Measurements from ENCODE around the gene GNL2. TPM values are rescaled to one million over a fixed set of nuclear protein-coding genes. Genes with fewer than 3 reads are reported as not detected.
A peak's percentile ranks its signal among the peaks of the same experiment; 100 is the strongest.

GNL2 gene
- total RNA-seq, 1 experiment from 2014 or later, result 51.9 TPM

DNA sequence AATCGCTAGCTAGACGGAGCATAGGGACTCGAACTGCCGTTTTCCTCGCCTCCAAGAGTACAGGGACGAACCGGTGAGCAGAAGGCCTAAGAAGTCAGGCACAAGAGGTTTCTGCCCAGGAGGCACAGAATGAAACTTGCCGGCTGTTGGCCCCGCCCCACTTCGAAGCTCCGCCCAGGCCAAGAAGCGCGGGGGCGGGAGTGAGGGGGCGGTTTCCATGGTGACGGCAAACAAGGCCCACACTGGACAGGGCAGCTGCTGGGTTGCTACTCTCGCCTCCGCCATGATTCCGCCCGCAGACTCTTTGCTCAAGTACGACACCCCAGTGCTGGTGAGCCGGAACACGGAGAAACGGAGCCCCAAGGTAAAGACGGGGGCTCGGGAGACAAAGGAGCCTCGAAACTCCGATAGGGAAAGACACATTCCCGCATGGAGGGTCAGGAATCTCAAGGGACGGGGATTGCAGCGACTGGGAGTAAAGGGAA lies 39.0 kb downstream of the GNL2 start, which contains the start of gene DNALI1:
TSS of gene DNALI1 (plus strand) at position 229 of the 485 bp plus-strand sequence. CDS start at position 284, 55 bp downstream.
- Histone ChIP-seq H3K79me2 (ENCODE audit: low read depth) (peaks cover 24% of the 10 kb centered on the region), H4K20me1 (ENCODE audit: insufficient read depth) (peaks cover 10% of the 10 kb centered on the region), H2AFZ (peak within 1 kb of the TSS; percentile 53), H3K27me3 (ENCODE audit: insufficient read depth, low read depth) (no peaks in the 10 kb centered on the region), H3K9me3 (ENCODE audit: insufficient read depth, low read depth) (no peaks in the 10 kb centered on the region), H3K27ac (no peak within 1 kb of the TSS), H3K4me1 (replicated peaks; ENCODE audit: insufficient read depth) (peaks cover 16% of the 10 kb centered on the region), H3K4me3 (no peak within 1 kb of the TSS), H3K4me2 (peak within 1 kb of the TSS; percentile 51), H3K9me2 (ENCODE audit: insufficient read depth) (no peaks in the 10 kb centered on the region), H3F3A (ENCODE audit: insufficient read depth, low read depth) (peaks cover 6% of the 10 kb centered on the region; the same call in 1 of the 2 replicates), H3K36me3 (ENCODE audit: low read depth) (no peaks in the 10 kb centered on the region)
- POLR2A ChIA-PET (ENCODE audit: unreplicated experiment), result no interaction called here
- no TSS peak for BruUV-seq (replicated peaks)
- CTCF ChIA-PET, result no interaction called here
- intact Hi-C loops (cut with micrococcal nuclease; ENCODE audit: unreplicated experiment), result no loop called here
- DNase-seq, result peak in 1 of 2 experiments; percentile 36
- TF ChIP-seq, protein P1, sequence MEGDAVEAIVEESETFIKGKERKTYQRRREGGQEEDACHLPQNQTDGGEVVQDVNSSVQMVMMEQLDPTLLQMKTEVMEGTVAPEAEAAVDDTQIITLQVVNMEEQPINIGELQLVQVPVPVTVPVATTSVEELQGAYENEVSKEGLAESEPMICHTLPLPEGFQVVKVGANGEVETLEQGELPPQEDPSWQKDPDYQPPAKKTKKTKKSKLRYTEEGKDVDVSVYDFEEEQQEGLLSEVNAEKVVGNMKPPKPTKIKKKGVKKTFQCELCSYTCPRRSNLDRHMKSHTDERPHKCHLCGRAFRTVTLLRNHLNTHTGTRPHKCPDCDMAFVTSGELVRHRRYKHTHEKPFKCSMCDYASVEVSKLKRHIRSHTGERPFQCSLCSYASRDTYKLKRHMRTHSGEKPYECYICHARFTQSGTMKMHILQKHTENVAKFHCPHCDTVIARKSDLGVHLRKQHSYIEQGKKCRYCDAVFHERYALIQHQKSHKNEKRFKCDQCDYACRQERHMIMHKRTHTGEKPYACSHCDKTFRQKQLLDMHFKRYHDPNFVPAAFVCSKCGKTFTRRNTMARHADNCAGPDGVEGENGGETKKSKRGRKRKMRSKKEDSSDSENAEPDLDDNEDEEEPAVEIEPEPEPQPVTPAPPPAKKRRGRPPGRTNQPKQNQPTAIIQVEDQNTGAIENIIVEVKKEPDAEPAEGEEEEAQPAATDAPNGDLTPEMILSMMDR (conservative IDR thresholded peaks at IDR 0.05), result no peak
- no peak for TF ChIP-seq EZH2 (IDR thresholded peaks at IDR 0.05; ENCODE audit: low read depth)

DNA sequence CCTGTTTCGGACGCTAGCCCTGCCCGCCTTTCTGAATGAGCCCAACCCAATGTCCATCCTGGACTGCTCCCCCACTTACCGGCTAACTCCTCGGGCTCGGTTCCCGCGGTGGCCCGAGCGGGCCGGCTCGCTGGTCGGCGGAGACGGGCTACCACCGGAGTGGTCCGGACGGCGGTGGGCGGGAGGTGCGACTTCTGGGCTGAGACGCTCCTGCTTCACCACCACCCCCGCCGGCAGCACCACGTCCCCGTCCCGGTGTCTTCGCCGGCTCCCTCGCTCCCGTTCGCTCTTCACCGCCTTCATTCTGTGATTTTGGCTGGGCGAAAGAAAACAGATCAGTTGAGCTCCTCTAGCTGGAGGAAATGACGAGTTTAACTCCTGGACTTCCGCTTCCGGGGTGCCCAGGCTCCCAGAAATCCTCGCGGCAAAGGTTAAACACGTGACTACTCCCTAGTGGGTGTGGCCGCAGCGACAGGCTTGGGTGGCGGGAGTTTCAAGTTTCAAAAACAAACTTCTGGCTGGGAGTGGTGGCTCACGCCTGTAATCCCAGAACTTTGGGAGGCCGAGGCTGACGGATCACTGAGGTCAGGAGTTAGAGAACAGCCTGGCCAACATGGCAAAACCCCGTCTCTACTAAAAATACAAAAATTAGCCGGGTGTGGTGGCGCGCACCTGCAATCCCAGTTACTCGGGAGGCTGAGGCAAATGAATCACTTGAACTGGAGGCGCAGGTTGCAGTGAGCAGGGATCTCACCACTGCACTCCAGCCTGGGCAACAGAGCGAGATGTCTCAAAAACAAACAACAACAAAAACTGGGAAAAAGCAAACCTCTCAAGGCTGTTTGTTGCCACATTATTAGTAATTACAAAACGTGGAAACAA lies 41.6 kb downstream of the GNL2 start, which contains the start of gene SNIP1:
TSS of gene SNIP1 (minus strand) at position 367 of the 882 bp plus-strand sequence. CDS start at position 303, 64 bp downstream.
- peaks cover 16% of the 10 kb centered on the region for H3K4me1 ChIP-seq (replicated peaks; ENCODE audit: insufficient read depth)
- no TSS peak for BruUV-seq (replicated peaks)
- peaks cover 9% of the 10 kb centered on the region; the same call in 1 of the 2 replicates for H3F3A ChIP-seq (ENCODE audit: insufficient read depth, low read depth)
- peak; percentile 89 to 90 for DNase-seq
- no peaks in the 10 kb centered on the region for H3K27me3 ChIP-seq (ENCODE audit: insufficient read depth, low read depth)
- H3K9me2 ChIP-seq (ENCODE audit: insufficient read depth), result no peaks in the 10 kb centered on the region
- ChIA-PET CTCF (no interaction called here), POLR2A (ENCODE audit: unreplicated experiment) (interaction anchor here (0.5 to 0.7 kb wide), 5 partner anchors 11 to 1703 kb away, joined by 3 to 27 read pairs (median 3); partner anchors contain the start of gene OSCP1)
- peak within 1 kb of the TSS; percentile 74 for H2AFZ ChIP-seq
- no peak for TF ChIP-seq EZH2 (IDR thresholded peaks at IDR 0.05; ENCODE audit: low read depth)
- TF ChIP-seq, protein P1 (conservative IDR thresholded peaks at IDR 0.05), result no peak
- H3K4me3 ChIP-seq, result peak within 1 kb of the TSS; percentile 78
- H3K9me3 ChIP-seq (ENCODE audit: insufficient read depth, low read depth), result no peaks in the 10 kb centered on the region
- no peaks in the 10 kb centered on the region for H3K36me3 ChIP-seq (ENCODE audit: low read depth)
- H3K4me2 ChIP-seq, result peak within 1 kb of the TSS; percentile 99
- peaks cover 35% of the 10 kb centered on the region for H3K79me2 ChIP-seq (ENCODE audit: low read depth)
- intact Hi-C loops (cut with micrococcal nuclease; ENCODE audit: unreplicated experiment), result loop anchor here (2.0 to 5.0 kb wide), 2 partner anchors 39 to 77 kb away; partner anchors contain the start of gene MEAF6
- H4K20me1 ChIP-seq (ENCODE audit: insufficient read depth), result peaks cover 16% of the 10 kb centered on the region
- peak within 1 kb of the TSS; percentile 41; the same call in 1 of the 2 replicates for H3K27ac ChIP-seq

DNA sequence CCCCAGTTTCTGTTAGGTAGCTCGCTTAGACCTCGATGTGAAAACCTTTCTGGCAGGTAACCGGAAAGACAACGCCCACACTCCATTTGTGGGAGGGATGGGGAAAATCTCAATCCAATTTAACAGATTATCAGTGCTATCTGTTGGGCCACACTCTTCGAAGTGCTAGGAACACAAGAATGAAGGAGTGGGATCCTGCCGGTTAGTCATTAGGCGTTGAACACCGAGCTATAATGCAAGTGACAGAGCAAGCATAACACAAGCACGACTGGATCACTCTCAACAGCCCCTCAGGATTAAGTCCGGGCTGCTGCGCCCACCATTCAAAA lies 42.2 kb downstream of the GNL2 start:
- H2AFZ ChIP-seq, result peak overlapping the region; percentile 74

More for the DNA sequence above, 42.2 kb downstream of the GNL2 start:
- BruUV-seq (replicated peaks), result TSS peak; percentile 42
- ChIA-PET POLR2A (ENCODE audit: unreplicated experiment) (interaction anchor here (0.6 kb wide), 2 partner anchors 378 to 1165 kb away, joined by 3 read pairs; no protein-coding TSS in a partner anchor), CTCF (no interaction called here)
- Histone ChIP-seq H3K9me3 (ENCODE audit: insufficient read depth, low read depth) (no peaks in the 10 kb centered on the region), H4K20me1 (ENCODE audit: insufficient read depth) (peaks cover 16% of the 10 kb centered on the region), H3F3A (ENCODE audit: insufficient read depth, low read depth) (peaks cover 9% of the 10 kb centered on the region; the same call in 1 of the 2 replicates), H3K27me3 (ENCODE audit: insufficient read depth, low read depth) (no peaks in the 10 kb centered on the region), H3K27ac (peak overlapping the region; percentile 41; the same call in 1 of the 2 replicates), H3K36me3 (ENCODE audit: low read depth) (no peaks in the 10 kb centered on the region), H3K4me2 (peak overlapping the region; percentile 99), H3K4me3 (peak overlapping the region; percentile 78), H3K9me2 (ENCODE audit: insufficient read depth) (no peaks in the 10 kb centered on the region), H3K4me1 (replicated peaks; ENCODE audit: insufficient read depth) (peaks cover 16% of the 10 kb centered on the region), H3K79me2 (ENCODE audit: low read depth) (peaks cover 36% of the 10 kb centered on the region)
- DNase-seq, result no peak
- intact Hi-C loops (cut with micrococcal nuclease; ENCODE audit: unreplicated experiment), result loop anchor here (5.0 kb wide), 1 partner anchor 76 kb away; no protein-coding TSS in a partner anchor
- TF ChIP-seq, protein P1 (conservative IDR thresholded peaks at IDR 0.05), result no peak
- TF ChIP-seq EZH2 (IDR thresholded peaks at IDR 0.05; ENCODE audit: low read depth), result no peak

Data from PC-9 (cell line).